ENCODE data around the gene CCS.

CCS gene

GRCh38 chr11:66548774-66549630 lies 44.0 kb upstream of the CCS start:
- Histone ChIP-seq H3K4me3 (ENCODE audit: low read depth in 1 of 2, low read length in 2 of 2) (no peak overlapping the region), H3K9ac (ENCODE audit: low read depth in 1 of 2, low read length in 2 of 2) (no peak overlapping the region), H3K27me3 (ENCODE audit: control insufficient read depth in 1 of 2, insufficient read depth in 2 of 2, low read length in 2 of 2) (no peaks in the 10 kb centered on the region), H3K27ac (ENCODE audit: low read depth, low read length) (no peak overlapping the region), H3K36me3 (ENCODE audit: control insufficient read depth in 1 of 2, insufficient read depth in 2 of 2, low read length in 2 of 2) (no peaks in the 10 kb centered on the region), H3K4me1 (ENCODE audit: control insufficient read depth in 1 of 2, insufficient read depth in 2 of 2, low read length in 2 of 2) (peaks cover 0 to 13% of the 10 kb centered on the region in 2 donors), H3K9me3 (ENCODE audit: control insufficient read depth in 1 of 2, low read length in 2 of 2) (no peaks in the 10 kb centered on the region)

DNA sequence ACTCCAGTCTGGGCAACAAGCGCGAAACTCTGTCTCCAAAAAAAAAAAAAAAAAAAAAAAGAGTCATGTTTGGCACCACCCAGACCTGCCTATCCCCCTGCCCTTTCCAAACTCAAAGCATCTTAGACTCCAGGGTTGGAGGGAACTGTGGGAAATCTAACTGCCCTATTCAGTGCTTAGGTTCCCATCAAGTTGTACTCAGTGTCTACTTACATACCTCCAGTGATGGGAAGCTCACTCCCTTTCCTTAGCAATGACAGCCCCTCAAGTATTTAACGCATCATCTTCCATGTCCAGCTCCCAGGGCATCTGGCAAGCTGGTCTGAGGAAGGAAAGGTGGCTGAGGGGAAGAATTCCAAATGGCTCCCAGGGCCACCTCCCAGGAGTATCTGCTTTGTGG lies 43.3 kb upstream of the CCS start:
- Histone ChIP-seq H3K36me3 (ENCODE audit: control insufficient read depth in 1 of 2, insufficient read depth in 2 of 2, low read length in 2 of 2) (no peaks in the 10 kb centered on the region), H3K27ac (ENCODE audit: low read depth, low read length) (no peak overlapping the region), H3K27me3 (ENCODE audit: control insufficient read depth in 1 of 2, insufficient read depth in 2 of 2, low read length in 2 of 2) (no peaks in the 10 kb centered on the region), H3K4me1 (ENCODE audit: control insufficient read depth in 1 of 2, insufficient read depth in 2 of 2, low read length in 2 of 2) (peaks cover 0 to 8% of the 10 kb centered on the region in 2 donors), H3K4me3 (ENCODE audit: low read depth in 1 of 2, low read length in 2 of 2) (no peak overlapping the region), H3K9ac (ENCODE audit: low read depth in 1 of 2, low read length in 2 of 2) (no peak overlapping the region), H3K9me3 (ENCODE audit: control insufficient read depth in 1 of 2, low read length in 2 of 2) (no peaks in the 10 kb centered on the region)

DNA sequence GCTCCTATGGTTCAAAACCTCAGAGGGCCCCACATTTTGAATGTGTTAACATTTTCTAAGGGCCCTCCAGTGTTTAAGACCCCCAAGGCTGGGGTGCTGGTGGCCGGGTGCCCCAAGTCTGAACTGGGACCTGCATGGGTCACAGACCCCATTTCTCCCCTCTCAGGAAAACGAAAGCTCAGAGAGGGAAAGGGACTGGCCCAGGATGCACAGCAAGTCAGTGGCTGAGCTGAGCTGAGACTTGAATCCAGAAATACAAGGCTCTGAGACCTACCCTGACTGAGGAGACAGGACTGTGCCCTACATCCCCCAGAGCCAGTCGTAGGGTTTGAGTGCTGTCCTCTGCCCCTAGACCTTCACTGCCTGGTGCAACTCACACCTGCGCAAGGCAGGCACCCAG lies 42.1 kb upstream of the CCS start:
- H3K36me3 ChIP-seq (ENCODE audit: control insufficient read depth in 1 of 2, insufficient read depth in 2 of 2, low read length in 2 of 2) = no peaks in the 10 kb centered on the region
- no peaks in the 10 kb centered on the region for H3K4me1 ChIP-seq (ENCODE audit: control insufficient read depth in 1 of 2, insufficient read depth in 2 of 2, low read length in 2 of 2)
- H3K4me3 ChIP-seq (ENCODE audit: low read depth in 1 of 2, low read length in 2 of 2) = no peak overlapping the region
- H3K27me3 ChIP-seq (ENCODE audit: control insufficient read depth in 1 of 2, insufficient read depth in 2 of 2, low read length in 2 of 2) = no peaks in the 10 kb centered on the region
- H3K9me3 ChIP-seq (ENCODE audit: control insufficient read depth in 1 of 2, low read length in 2 of 2) = no peaks in the 10 kb centered on the region
- no peak overlapping the region for H3K9ac ChIP-seq (ENCODE audit: low read depth in 1 of 2, low read length in 2 of 2)
- no peak overlapping the region for H3K27ac ChIP-seq (ENCODE audit: low read depth, low read length)

- Histone ChIP-seq H3K4me3 (ENCODE audit: low read depth in 1 of 2, low read length in 2 of 2) (no peak overlapping the region), H3K9me3 (ENCODE audit: control insufficient read depth in 1 of 2, low read length in 2 of 2) (no peaks in the 10 kb centered on the region), H3K27ac (ENCODE audit: low read depth, low read length) (no peak overlapping the region)
Measured at GRCh38 chr11:66554602-66555001, 38.4 kb upstream of the CCS start.

GRCh38 chr11:66555416-66555815 lies 37.6 kb upstream of the CCS start:
- Histone ChIP-seq H3K27ac (ENCODE audit: low read depth, low read length) (no peak overlapping the region), H3K9me3 (ENCODE audit: control insufficient read depth in 1 of 2, low read length in 2 of 2) (no peaks in the 10 kb centered on the region), H3K36me3 (ENCODE audit: control insufficient read depth in 1 of 2, insufficient read depth in 2 of 2, low read length in 2 of 2) (no peaks in the 10 kb centered on the region), H3K4me1 (ENCODE audit: control insufficient read depth in 1 of 2, insufficient read depth in 2 of 2, low read length in 2 of 2) (peaks cover 0 to 4% of the 10 kb centered on the region in 2 donors), H3K4me3 (ENCODE audit: low read depth in 1 of 2, low read length in 2 of 2) (no peak overlapping the region), H3K9ac (ENCODE audit: low read depth in 1 of 2, low read length in 2 of 2) (no peak overlapping the region), H3K27me3 (ENCODE audit: control insufficient read depth in 1 of 2, insufficient read depth in 2 of 2, low read length in 2 of 2) (peaks cover 3 to 11% of the 10 kb centered on the region in 2 donors)

More at GRCh38 chr11:66554602-66555001, 38.4 kb upstream of the CCS start:
- no peak overlapping the region for H3K9ac ChIP-seq (ENCODE audit: low read depth in 1 of 2, low read length in 2 of 2)
- H3K27me3 ChIP-seq (ENCODE audit: control insufficient read depth in 1 of 2, insufficient read depth in 2 of 2, low read length in 2 of 2) = peaks cover 3 to 11% of the 10 kb centered on the region in 2 donors
- H3K4me1 ChIP-seq (ENCODE audit: control insufficient read depth in 1 of 2, insufficient read depth in 2 of 2, low read length in 2 of 2) = peaks cover 0 to 4% of the 10 kb centered on the region in 2 donors
- H3K36me3 ChIP-seq (ENCODE audit: control insufficient read depth in 1 of 2, insufficient read depth in 2 of 2, low read length in 2 of 2) = no peaks in the 10 kb centered on the region

DNA sequence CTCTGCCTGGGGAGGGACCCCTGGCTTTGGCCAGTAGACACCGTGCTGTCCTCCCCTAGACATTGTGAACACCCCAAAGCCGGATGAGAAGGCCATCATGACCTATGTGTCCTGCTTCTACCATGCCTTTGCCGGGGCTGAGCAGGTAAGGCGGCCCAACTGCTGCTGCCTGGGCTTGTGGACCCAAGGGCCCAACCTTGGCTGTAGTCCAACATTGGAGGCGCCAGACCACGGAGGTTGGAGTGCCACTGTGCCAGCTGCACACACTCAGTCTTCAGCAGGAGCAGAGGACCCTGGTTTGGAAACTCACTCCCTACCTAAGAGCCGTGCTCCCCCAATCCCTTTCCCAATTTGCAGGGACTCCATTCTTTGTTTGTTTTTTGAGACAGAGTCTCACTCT lies 36.9 kb upstream of the CCS start:
- H3K27ac ChIP-seq (ENCODE audit: low read depth, low read length) = no peak overlapping the region
- no peak overlapping the region for H3K4me3 ChIP-seq (ENCODE audit: low read depth in 1 of 2, low read length in 2 of 2)
- no peaks in the 10 kb centered on the region for H3K36me3 ChIP-seq (ENCODE audit: control insufficient read depth in 1 of 2, insufficient read depth in 2 of 2, low read length in 2 of 2)
- H3K9me3 ChIP-seq (ENCODE audit: control insufficient read depth in 1 of 2, low read length in 2 of 2) = no peaks in the 10 kb centered on the region
- H3K9ac ChIP-seq (ENCODE audit: low read depth in 1 of 2, low read length in 2 of 2) = no peak overlapping the region
- peaks cover 0 to 4% of the 10 kb centered on the region in 2 donors for H3K4me1 ChIP-seq (ENCODE audit: control insufficient read depth in 1 of 2, insufficient read depth in 2 of 2, low read length in 2 of 2)
- peaks cover 3 to 11% of the 10 kb centered on the region in 2 donors for H3K27me3 ChIP-seq (ENCODE audit: control insufficient read depth in 1 of 2, insufficient read depth in 2 of 2, low read length in 2 of 2)

DNA sequence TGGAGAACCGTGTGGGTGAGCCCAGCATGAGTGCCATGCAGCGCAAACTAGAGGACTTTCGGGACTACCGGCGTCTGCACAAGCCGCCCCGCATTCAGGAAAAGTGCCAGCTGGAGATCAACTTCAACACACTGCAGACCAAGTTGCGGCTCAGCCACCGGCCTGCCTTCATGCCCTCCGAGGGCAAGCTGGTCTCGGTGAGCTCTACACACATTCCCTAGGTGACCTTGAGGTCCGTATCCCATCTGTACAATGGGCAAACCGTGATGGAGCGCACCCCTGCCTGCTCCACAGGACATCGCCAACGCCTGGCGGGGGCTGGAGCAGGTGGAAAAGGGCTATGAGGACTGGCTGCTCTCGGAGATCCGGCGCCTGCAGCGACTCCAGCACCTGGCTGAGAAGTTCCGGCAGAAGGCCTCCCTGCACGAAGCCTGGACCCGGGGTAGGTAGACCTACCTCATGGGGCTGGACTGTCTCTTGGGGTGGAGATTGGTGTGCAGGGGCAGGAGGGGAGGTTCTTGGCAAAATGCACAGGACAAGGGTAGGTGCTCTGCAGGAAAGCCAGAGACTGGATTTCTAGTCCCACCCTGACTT lies 35.2 kb upstream of the CCS start:
- Histone ChIP-seq H3K9me3 (ENCODE audit: control insufficient read depth in 1 of 2, low read length in 2 of 2) (no peaks in the 10 kb centered on the region), H3K27me3 (ENCODE audit: control insufficient read depth in 1 of 2, insufficient read depth in 2 of 2, low read length in 2 of 2) (peaks cover 3 to 11% of the 10 kb centered on the region in 2 donors), H3K4me3 (ENCODE audit: low read depth in 1 of 2, low read length in 2 of 2) (no peak overlapping the region), H3K4me1 (ENCODE audit: control insufficient read depth in 1 of 2, insufficient read depth in 2 of 2, low read length in 2 of 2) (peaks cover 0 to 4% of the 10 kb centered on the region in 2 donors), H3K36me3 (ENCODE audit: control insufficient read depth in 1 of 2, insufficient read depth in 2 of 2, low read length in 2 of 2) (no peaks in the 10 kb centered on the region), H3K9ac (ENCODE audit: low read depth in 1 of 2, low read length in 2 of 2) (no peak overlapping the region), H3K27ac (ENCODE audit: low read depth, low read length) (no peak overlapping the region)

DNA sequence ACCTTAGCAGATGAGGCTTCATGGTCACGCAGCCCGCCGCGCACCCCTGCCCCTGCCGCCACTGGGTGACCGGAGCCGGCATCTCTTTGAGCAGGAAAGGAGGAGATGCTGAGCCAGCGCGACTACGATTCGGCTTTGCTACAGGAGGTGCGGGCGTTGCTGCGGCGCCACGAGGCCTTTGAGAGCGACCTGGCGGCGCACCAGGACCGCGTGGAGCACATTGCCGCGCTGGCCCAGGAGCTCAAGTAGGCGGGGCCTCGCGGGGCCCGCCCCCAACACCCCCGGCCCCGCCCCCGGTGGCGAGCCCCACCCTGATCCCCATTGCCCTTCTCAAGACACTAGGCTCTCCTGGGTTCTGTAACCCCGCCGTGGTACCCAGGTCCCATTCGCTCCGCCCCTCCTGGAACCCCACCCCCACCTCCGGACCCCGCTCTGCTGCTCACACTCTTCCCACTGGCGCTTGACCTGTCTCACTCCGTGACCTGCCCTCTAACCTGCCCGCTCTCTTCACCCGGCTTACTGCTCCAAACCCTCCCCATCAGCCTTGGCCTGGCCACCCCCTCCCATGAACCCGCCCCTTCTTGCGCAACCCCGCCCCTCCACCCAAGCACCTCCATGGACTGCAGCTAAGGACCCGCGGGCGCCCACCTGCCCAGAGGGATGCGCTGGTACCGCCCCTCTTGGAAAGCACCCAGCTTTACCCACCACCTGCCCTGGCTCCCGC lies 33.7 kb upstream of the CCS start:
- Histone ChIP-seq H3K4me3 (ENCODE audit: low read depth in 1 of 2, low read length in 2 of 2) (peak overlapping the region in 1 of 2 donors; percentile 8), H3K4me1 (ENCODE audit: control insufficient read depth in 1 of 2, insufficient read depth in 2 of 2, low read length in 2 of 2) (peaks cover 0 to 4% of the 10 kb centered on the region in 2 donors), H3K27me3 (ENCODE audit: control insufficient read depth in 1 of 2, insufficient read depth in 2 of 2, low read length in 2 of 2) (peaks cover 3 to 11% of the 10 kb centered on the region in 2 donors), H3K9ac (ENCODE audit: low read depth in 1 of 2, low read length in 2 of 2) (no peak overlapping the region), H3K27ac (ENCODE audit: low read depth, low read length) (no peak overlapping the region), H3K9me3 (ENCODE audit: control insufficient read depth in 1 of 2, low read length in 2 of 2) (no peaks in the 10 kb centered on the region), H3K36me3 (ENCODE audit: control insufficient read depth in 1 of 2, insufficient read depth in 2 of 2, low read length in 2 of 2) (no peaks in the 10 kb centered on the region)

DNA sequence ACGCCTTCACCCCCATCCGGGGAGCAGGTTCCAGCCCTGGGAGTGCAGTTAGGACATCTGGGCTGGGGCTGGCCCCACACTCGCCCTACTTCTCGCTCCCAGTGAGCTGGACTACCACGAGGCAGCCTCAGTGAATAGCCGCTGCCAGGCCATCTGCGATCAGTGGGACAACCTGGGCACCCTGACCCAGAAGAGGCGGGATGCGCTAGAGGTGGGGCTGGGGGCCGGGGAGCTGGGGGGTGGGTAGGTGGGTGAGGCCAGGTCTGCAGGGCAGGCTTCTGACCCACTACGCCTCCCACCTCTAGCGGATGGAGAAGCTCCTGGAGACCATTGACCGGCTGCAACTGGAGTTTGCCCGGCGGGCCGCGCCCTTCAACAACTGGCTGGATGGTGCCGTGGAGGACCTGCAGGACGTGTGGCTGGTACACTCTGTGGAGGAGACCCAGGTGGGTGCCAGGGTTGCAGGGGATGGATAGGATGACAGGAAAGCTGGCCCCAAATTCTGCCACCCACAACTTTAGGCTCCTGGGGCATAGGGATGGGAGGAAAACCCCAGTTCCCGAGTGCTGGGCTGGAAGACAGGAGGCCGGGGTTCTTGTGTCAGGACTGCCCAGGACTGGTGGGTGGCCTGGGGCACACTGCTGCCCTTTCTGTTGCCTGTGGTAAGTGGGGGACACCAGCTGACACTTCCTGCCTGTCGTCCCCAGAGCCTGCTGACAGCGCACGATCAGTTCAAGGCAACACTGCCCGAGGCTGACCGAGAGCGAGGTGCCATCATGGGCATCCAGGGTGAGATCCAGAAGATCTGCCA lies 32.9 kb upstream of the CCS start:
- no peak overlapping the region for H3K4me3 ChIP-seq (ENCODE audit: low read depth in 1 of 2, low read length in 2 of 2)
- peaks cover 3 to 11% of the 10 kb centered on the region in 2 donors for H3K27me3 ChIP-seq (ENCODE audit: control insufficient read depth in 1 of 2, insufficient read depth in 2 of 2, low read length in 2 of 2)
- no peak overlapping the region for H3K27ac ChIP-seq (ENCODE audit: low read depth, low read length)
- no peaks in the 10 kb centered on the region for H3K36me3 ChIP-seq (ENCODE audit: control insufficient read depth in 1 of 2, insufficient read depth in 2 of 2, low read length in 2 of 2)
- no peaks in the 10 kb centered on the region for H3K9me3 ChIP-seq (ENCODE audit: control insufficient read depth in 1 of 2, low read length in 2 of 2)
- no peak overlapping the region for H3K9ac ChIP-seq (ENCODE audit: low read depth in 1 of 2, low read length in 2 of 2)
- H3K4me1 ChIP-seq (ENCODE audit: control insufficient read depth in 1 of 2, insufficient read depth in 2 of 2, low read length in 2 of 2) = peaks cover 0 to 4% of the 10 kb centered on the region in 2 donors

Measured in duodenal mucosa (tissue), 2 donors.